ENCODE data around the gene C19orf25. TPM values are rescaled to one million over a fixed set of nuclear protein-coding genes. Genes with fewer than 3 reads are reported as not detected.
A peak's percentile ranks its signal among the peaks of the same experiment; 100 is the strongest.

C19orf25 gene
- total RNA-seq, 1 donor from 2014 or later, result 17.9 TPM

DNA sequence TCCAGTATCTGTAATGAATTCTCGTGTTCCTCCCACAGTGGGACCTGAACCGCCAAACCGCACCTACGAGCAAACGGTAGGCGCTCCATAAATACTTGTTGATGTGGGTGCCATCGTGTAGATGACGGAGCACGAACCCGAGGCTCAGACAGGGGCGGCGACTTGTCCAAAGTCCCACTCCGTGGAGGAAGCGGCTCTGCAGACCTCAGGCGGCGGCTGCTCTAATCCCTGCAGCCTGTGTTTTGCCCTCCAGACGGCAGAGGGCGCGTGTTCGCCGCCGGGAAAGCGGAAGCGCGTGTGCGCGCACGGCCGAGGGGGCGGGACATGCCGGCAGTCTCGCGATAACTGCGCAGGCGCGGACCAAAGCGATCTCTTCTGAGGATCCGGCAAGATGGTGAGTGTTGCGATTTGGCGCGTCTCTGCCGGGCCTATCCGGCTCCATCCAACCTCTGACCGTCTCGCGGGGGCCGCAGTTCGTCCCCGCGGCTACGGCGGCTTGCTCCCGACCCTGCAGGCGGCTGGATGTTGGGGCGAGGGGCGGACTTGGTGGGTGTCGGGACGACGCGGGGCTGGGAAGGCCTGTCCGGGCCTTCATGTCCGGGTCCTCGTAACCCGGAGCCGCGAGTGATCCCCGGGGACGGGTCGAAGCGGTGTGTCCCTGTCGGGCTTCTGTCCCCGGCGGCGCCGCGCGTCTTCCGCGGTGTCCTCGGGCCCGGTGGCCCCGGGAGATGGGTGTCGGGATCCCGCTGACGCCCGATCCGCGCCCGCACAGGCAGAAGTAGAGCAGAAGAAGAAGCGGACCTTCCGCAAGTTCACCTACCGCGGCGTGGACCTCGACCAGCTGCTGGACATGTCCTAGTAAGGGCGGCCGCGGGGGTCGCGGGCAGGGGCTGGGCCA is 40.7 kb downstream of the C19orf25 start, which contains the start of gene RPS15:
TSS of gene RPS15 (plus strand) at position 362 of the 898 bp plus-strand sequence. CDS start at position 392, 30 bp downstream.
- FAIRE-seq (no peak), DNase-seq (ENCODE audit: low spot score in 2 of 2) (peak; percentile 96 to 97)

DNA sequence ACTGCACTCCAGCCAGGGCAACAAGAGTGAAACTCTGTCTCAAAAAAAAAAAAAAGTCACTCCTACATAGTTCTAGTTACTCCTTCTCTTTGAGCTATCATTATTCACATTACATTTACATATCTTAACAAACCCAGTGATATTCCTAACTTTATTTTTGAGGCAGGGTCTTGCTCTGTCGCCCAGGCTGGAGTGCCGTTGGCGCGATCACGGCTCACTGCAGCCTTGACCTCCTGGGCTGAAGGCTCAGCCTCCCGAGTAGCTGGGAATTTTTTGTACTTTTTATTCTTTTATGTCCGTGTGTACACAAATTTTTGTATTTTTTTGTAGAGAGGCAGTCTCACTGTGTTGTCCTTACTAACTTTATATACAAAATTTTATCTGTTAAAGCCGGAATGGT is 41.4 kb downstream of the C19orf25 start:
- FAIRE-seq (no peak), DNase-seq (ENCODE audit: low spot score in 2 of 2) (no peak)

DNA sequence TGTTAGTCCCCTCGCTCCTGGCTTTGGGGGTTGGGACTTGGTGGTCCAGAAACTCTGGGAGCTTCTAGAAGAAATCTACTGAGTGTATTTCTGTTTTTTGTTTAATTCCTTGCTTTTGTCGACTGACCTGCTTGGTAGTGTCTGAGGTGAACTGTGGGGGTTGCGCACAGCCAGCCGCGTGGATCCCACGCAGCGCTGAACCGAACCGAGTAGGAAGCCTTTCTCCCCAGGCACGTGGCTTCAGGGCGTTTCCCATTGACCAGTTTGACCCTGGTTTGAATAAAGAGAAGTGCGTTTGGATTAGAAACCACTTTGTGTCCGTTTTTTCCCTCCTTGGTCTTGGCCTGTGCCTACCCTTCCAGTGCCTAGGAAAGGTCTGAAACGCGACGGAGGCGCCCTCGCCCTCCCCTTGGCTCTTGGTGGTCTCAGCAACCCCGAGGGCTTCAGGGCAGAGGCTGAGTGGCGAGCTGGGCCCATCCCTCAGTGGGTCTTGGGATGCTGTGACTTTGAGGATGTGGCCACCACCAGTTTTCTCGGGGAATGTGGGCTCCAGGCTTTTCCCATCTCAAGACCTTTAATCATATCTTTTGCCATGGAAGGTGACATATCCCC is 43.5 kb downstream of the C19orf25 start:
- DNase-seq (ENCODE audit: low spot score in 2 of 2), result no peak
- FAIRE-seq, result no peak

- DNase-seq (ENCODE audit: low spot score in 2 of 2), result no peak
- no peak for FAIRE-seq
Observed at GRCh38 chr19:1434577-1435060, 44.4 kb downstream of the C19orf25 start.

GRCh38 chr19:1434040-1434366 is 45.0 kb downstream of the C19orf25 start:
- DNase-seq (ENCODE audit: low spot score in 2 of 2) (no peak), FAIRE-seq (no peak)

GRCh38 chr19:1433119-1434039 is 45.6 kb downstream of the C19orf25 start:
- FAIRE-seq, result no peak

DNA sequence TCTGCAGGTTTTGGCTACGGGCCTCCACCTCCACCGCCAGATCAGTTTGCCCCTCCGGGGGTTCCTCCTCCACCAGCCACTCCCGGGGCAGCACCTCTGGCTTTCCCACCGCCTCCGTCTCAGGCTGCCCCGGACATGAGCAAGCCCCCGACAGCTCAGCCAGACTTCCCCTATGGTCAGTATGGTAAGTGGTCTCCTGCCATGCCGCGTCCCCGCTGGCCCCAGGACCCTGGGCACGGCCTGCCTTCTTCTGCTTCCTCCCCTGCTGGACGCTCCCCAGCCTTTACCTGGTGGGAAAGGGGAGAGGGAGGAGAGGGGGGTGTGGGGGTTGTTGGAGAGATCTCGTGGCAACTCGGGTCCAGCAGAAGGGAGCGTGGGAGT is 46.5 kb downstream of the C19orf25 start:
- DNase-seq (ENCODE audit: low spot score in 2 of 2), result no peak
- FAIRE-seq, result no peak

More at GRCh38 chr19:1433119-1434039, 45.6 kb downstream of the C19orf25 start:
- no peak for DNase-seq (ENCODE audit: low spot score in 2 of 2)

DNA sequence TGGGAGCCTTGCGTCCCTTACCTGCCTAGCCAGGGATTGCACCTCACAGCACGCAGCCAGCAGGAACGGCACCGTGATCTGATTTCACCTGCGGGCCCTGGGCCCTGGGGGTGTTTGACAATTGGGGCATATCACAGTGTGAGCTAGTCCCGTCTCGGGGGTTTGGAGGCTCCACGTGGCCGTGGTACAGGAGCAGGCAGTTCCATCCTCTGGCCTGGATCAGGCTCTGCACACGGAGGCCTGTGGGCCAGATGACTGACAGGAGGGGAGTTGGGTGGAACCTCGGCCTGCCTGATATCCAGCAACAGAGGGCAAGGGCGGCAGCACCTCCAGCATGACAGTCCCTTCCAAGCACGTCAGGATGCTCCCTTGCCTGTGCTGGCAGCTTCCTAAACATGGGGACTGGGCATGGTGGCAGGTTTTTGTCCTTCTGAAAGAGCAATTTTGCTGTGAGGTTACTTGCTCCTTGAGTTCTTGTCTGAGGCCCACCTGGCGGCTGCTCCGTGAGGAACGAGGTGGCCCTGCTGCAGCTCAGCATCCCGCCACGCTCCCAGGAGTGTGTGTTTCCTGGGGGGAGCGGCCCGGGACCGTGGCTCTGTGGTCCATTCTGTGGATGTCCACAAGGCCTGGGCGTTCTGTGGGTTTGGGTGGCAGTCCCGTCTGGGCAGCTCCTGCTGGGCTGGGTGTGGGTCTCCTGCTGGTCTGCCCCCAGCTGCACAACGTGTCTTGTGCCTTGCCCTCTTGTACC is 47.1 kb downstream of the C19orf25 start:
- no peak for FAIRE-seq
- no peak for DNase-seq (ENCODE audit: low spot score in 2 of 2)

DNA sequence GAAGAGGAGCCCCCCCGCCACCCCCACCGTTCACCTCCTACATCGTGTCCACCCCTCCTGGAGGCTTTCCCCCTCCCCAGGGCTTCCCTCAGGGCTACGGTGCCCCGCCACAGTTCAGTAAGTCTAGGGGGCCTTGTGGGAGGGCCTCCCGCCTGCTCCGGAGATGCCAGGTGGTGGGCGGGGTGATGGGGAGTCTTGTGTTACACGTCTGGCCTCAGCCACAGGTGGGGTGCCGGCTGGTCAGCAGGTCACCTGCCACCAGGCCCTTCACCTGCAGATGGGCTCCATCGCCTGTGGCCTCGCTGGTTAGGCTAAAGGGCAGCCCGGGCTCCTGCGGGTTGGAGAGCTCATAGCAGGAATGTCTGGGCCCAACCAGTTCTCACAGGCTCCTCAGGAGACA is 48.8 kb downstream of the C19orf25 start:
- FAIRE-seq (no peak), DNase-seq (ENCODE audit: low spot score in 2 of 2) (no peak)

- DNase-seq (ENCODE audit: low spot score in 2 of 2), result no peak
- no peak for FAIRE-seq
Observed at GRCh38 chr19:1429750-1430149, 49.3 kb downstream of the C19orf25 start.

DNA sequence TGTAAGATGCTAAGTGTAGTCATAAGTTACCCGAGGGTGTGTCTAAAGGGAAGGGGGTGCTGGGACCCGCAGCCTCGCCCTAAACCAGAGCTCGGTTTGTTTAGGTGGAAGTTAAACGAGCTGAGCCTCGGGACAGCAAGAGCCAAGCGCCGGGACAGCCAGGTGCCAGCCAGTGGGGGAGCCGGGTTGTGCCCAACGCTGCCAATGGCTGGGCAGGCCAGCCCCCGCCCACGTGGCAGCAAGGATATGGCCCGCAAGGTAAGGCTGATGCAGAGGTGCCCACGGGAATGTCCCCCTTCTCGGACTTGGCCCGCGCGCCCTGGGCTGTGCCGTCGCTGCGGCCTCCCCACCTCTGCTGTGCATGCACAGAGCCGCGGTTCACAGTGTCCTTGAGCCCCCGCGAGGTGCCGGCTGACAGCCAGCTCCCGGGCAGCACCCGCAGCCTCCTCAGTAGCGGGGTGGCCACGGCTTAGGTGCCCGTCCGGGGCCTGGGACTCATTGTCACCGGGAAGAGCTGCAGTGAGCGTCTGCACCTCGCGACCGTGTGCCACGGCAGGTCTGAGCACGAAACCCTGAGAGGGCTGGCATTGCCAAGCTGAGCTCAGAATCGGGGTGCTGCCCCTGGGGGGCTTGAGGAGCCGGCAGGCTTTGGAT is 50.1 kb downstream of the C19orf25 start:
- DNase-seq (ENCODE audit: low spot score in 2 of 2), result no peak

GRCh38 chr19:1427221-1427920 is 51.6 kb downstream of the C19orf25 start:
- DNase-seq (ENCODE audit: low spot score in 2 of 2) (no peak), FAIRE-seq (no peak)

More for the DNA sequence above, 50.1 kb downstream of the C19orf25 start:
- FAIRE-seq, result no peak

GRCh38 chr19:1426736-1427135 is 52.3 kb downstream of the C19orf25 start:
- no peak for DNase-seq (ENCODE audit: low spot score in 2 of 2)
- no peak for FAIRE-seq

DNA sequence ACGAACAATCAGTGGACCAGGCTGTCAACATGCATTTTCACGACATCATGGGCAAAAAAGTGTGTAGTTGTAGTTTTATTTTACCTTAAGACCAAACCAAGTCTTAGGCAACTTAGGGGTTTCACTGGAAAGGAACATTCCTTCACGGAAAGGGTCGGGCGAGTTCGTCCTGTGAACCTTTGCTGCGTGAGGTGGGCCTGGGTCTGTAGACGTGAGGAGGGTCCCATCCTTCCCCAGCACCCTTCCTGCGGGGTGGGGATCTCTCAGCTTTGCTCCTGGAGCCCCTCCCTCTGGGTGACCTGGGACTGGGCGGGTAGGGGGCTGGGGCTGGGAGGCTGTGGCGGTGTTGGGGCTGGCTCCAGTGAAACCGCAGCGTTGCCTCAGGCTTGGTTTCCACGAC is 53.1 kb downstream of the C19orf25 start:
- FAIRE-seq, result no peak
- no peak for DNase-seq (ENCODE audit: low spot score in 2 of 2)

DNA sequence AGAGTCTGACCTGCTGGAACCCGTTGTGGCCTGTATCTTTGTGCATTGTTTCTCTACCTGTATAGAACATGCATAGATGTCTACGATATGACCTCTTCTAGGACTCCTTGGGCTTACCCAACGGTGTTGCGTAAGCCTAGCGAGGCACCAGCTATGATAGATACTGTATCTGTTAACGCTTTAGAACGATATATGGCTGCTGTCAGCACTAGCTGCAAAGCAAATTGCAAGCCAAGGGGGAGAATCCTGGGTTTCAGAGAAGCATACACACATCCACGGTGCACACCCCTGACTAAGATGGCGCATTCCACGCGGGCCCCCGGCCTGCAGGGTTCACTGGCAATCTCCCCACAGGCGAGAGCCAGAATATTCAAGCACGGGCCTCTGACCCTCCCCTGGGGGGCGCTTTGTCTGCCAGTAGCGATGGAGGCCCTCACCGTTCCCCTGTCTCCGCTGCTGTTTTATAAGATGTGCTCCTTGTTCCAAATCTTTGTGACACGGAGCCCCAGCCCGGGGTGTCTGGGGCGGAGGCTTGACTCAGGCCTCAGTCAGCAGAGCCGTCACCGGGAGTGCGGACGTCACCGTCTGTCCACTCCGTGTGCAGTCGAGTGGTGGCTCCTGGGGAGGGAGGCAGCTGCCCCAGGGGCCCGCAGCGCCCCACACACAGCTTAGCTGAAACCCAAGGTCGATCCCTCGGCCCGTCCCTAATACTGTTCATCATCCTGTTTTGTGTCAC is 53.7 kb downstream of the C19orf25 start:
- FAIRE-seq (no peak), DNase-seq (ENCODE audit: low spot score in 2 of 2) (no peak)

DNA sequence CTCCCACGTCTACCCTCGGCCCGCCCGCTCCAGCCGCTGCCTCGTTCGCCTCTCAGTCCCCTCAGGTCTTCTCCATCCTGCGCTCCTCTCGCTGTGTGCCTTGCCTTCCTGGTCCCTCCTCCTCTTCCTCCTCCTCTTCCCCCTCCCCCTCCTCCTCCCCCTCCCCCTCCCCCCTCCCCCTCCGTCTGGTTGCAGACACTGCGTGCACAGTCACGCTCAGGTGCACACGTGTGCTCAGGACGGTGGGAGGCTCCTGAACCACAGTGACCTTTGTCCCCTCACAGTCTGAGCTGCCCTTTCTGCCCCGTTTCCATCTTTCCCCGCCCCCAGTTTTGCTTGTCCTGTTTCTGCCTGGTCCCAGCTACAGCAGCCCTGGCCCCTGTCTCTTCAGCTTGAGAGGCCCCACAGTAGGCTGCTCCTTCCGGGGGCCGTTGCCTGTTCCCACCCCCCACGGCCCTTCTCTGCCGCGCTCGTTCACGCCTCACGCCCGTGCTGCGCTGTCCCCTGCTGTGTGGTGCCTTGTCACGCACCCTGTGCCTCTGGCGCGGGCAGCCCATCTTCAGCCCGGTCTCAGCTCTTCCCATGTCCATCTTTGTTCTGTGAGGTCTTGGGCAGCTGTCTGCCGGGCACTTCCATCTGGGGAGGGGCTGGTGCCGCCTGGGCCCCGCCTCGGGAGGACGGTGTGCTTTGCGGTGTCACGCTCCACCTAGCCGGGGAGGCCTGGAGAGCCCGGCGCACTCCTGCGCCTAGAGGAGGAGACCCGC is 54.6 kb downstream of the C19orf25 start:
- no peak for FAIRE-seq
- DNase-seq (ENCODE audit: low spot score in 2 of 2), result no peak

DNA sequence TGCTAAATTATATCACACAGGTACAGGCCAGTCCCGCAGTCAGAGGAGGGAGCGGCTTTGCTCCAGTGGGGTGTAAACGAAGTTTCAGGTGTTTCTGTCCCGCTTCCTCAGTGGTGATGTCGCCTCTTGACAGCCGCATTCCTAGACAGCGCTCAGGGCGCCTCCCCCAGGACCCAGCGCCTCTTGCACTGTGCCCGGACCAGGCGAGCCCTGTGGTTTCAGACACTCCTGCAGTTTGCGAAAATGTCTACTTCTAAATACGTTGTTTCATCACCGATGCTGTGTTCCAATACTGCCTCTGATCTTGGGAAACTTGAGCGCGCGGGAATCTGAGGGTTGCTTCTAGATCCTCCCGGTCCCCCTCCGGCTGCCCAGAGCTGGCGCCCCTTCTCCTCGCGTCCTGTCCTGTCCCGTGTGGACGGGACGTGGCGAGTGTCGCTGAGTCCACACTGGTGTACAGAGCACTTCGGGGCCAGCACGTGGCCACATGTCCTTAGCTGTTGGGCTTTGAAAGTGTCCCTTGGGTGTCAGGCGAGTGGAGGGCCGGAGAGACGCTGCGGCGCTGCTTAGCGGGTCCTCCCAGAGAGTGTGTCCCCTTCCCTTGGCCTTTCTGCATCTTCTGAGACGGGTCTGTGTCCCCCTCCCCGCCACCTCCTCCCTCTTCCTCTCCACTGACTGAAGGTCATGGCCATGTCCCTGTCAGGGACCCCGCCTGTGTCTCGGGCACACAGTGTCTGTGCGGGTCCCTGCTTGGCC is 55.4 kb downstream of the C19orf25 start:
- no peak for FAIRE-seq
- DNase-seq (ENCODE audit: low spot score in 2 of 2), result no peak
